Peyer's patch (tissue), 4 donors: Measurements from ENCODE around the gene PRRX2.

Experiments
- CTCF ChIP-seq, 6 experiments: fragments of 450-650 bp in 4 of 6; fragments of 200-600 bp in 2 of 6; sonication (generic) in 1 of 6; IDR thresholded peaks; one replicate each; pipeline ENCODE4 v1.5.1; 2017 to 2019; ENCODE audit warnings: antibody characterized with exemption in 6 of 6, mild to moderate bottlenecking in 3 of 6, moderate library complexity in 1 of 6
- POLR2A ChIP-seq, 2 donors: fragments of 450-650 bp; IDR thresholded peaks; one replicate each; pipeline ENCODE4 v1.5.1; 2017; ENCODE audit warnings: antibody characterized with exemption in 2 of 2, mild to moderate bottlenecking in 2 of 2, moderate library complexity in 2 of 2

GRCh38 chr9:129654554-129655040 is 10.8 kb upstream of the PRRX2 start:
- no peak for TF ChIP-seq CTCF (IDR thresholded peaks at IDR 0.05)
- no peak for TF ChIP-seq POLR2A (IDR thresholded peaks at IDR 0.05)
